SK-N-SH (cell line): Measurements from ENCODE around the gene FAM216A.

ENCODE experiments used
- CHD2 ChIP-seq: fragments of 150-350 bp; IDR thresholded peaks from 2 replicates; pipeline ENCODE4 v1.6.1; 2018; ENCODE audit warnings: low read length; ENCODE audit not compliant: partially characterized antibody
- EP300 ChIP-seq, 2 experiments: IDR thresholded peaks; 2 replicates each; pipeline versions ENCODE4 v1.4.0 to v1.6.1; 2012; ENCODE audit warnings: borderline replicate concordance in 1 of 2, low read depth in 1 of 2, low read length in 1 of 2
- EZH2phosphoT487 ChIP-seq: fragments of 200-600 bp; sonication (generic); IDR thresholded peaks from 2 replicates; pipeline ENCODE4 v1.6.1; 2017; ENCODE audit warnings: low read depth, mixed run types, mild to moderate bottlenecking, antibody characterized with exemption, moderate library complexity, borderline replicate concordance
- FOXJ3 ChIP-seq: sonication (generic); formaldehyde crosslinking; IDR thresholded peaks from 2 replicates; pipeline ENCODE4 v1.5.1; 2020; ENCODE audit warnings: mild to moderate bottlenecking, missing genetic modification reagents
- POLR2AphosphoS5 ChIP-seq: IDR thresholded peaks from 2 replicates; pipeline ENCODE4 v1.6.1; 2012; ENCODE audit warnings: low read depth, low read length
- RCOR1 ChIP-seq: fragments of 150-350 bp; IDR thresholded peaks from 2 replicates; pipeline ENCODE4 v1.6.1; 2017; ENCODE audit warnings: antibody characterized with exemption, low read length
- RFX5 ChIP-seq: IDR thresholded peaks from 2 replicates; pipeline ENCODE4 v1.6.1; 2012; ENCODE audit warnings: mild to moderate bottlenecking, improper control_type of control experiment, low read length
- SIN3A ChIP-seq: IDR thresholded peaks from 2 replicates; pipeline ENCODE4 v1.6.1; 2012; ENCODE audit warnings: low read depth, mild to moderate bottlenecking, low read length, moderate library complexity, borderline replicate concordance
- TF ChIP-seq, protein P1 (sequence below): fragments of 200-600 bp; sonication (generic); IDR thresholded peaks from 2 replicates; pipeline ENCODE4 v1.6.1; 2017; ENCODE audit warnings: antibody characterized with exemption, mild to moderate bottlenecking, moderate library complexity

DNA sequence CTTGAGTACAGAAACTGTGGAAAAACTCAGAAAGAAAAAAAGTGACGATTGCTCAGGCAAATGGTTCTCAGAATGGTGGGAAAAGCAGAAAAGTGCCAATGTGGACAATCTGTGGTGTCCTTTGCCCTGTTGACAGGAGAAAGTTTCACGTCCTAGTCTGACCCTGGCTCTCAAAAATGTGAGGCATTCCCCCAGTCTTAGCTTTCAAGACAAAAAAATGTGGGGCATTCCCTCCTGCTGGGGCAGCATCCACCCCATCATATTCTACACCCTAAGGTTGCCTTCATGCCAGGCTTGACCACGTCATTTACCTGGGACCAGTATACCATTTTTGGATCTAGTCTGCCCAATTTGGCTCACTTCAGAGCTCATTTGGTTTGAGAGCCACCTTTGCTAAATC is 44.4 kb upstream of the FAM216A start:
- TF ChIP-seq, protein P1, sequence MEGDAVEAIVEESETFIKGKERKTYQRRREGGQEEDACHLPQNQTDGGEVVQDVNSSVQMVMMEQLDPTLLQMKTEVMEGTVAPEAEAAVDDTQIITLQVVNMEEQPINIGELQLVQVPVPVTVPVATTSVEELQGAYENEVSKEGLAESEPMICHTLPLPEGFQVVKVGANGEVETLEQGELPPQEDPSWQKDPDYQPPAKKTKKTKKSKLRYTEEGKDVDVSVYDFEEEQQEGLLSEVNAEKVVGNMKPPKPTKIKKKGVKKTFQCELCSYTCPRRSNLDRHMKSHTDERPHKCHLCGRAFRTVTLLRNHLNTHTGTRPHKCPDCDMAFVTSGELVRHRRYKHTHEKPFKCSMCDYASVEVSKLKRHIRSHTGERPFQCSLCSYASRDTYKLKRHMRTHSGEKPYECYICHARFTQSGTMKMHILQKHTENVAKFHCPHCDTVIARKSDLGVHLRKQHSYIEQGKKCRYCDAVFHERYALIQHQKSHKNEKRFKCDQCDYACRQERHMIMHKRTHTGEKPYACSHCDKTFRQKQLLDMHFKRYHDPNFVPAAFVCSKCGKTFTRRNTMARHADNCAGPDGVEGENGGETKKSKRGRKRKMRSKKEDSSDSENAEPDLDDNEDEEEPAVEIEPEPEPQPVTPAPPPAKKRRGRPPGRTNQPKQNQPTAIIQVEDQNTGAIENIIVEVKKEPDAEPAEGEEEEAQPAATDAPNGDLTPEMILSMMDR, result no peak
- TF ChIP-seq EP300 (IDR thresholded peaks at IDR 0.05; ENCODE audit: borderline replicate concordance in 1 of 2, low read depth in 1 of 2, low read length in 1 of 2), result no peak
- no peak for TF ChIP-seq RCOR1
- no peak for TF ChIP-seq FOXJ3 (CRISPR knock-in tag)
- TF ChIP-seq EZH2phosphoT487, result no peak
- no peak for TF ChIP-seq POLR2AphosphoS5
- no peak for TF ChIP-seq RFX5
- no peak for TF ChIP-seq SIN3A
- TF ChIP-seq CHD2, result no peak
